GM19351 (cell line): Measurements from ENCODE around the gene OR1J4.
"Not testable (repeated sequence)": the region's sequence is repeated elsewhere in the genome, so short reads cannot be mapped to it uniquely, and the experiment has no call there.

ENCODE experiments used
- ATAC-seq: cut with Tn5 transposase; IDR thresholded peaks from one replicate; pipeline ENCODE4 v1.9.1; 2021; ENCODE audit warnings: mild to moderate bottlenecking, moderate library complexity; ENCODE audit not compliant: unreplicated experiment

Gene OR1J4, protein sequence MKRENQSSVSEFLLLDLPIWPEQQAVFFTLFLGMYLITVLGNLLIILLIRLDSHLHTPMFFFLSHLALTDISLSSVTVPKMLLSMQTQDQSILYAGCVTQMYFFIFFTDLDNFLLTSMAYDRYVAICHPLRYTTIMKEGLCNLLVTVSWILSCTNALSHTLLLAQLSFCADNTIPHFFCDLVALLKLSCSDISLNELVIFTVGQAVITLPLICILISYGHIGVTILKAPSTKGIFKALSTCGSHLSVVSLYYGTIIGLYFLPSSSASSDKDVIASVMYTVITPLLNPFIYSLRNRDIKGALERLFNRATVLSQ

DNA sequence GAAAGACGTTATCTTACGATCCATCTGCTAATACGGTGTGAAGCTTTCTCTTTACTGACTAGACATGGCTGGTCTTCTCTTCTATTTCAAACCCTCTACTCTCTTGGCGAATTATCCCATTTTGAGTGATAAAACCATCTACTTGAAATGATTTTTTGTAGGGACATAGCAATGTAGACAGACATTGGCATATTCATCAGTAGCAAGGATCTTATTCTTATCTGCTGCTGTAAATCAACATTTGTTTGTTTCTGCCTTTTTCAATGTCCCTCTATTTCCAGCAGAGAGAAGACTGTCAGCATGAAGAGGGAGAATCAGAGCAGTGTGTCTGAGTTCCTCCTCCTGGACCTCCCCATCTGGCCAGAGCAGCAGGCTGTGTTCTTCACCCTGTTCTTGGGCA is at the start of gene OR1J4:
TSS of gene OR1J4 (plus strand) at position 301 of the 400 bp plus-strand sequence. CDS start at position 301, 0 bp downstream.
- ATAC-seq = no peak

- no peak for ATAC-seq
Observed at GRCh38 chr9:122474561-122474960, 44.4 kb upstream of the OR1J4 start.

GRCh38 chr9:122475717-122476116 is 43.2 kb upstream of the OR1J4 start:
- no peak for ATAC-seq

DNA sequence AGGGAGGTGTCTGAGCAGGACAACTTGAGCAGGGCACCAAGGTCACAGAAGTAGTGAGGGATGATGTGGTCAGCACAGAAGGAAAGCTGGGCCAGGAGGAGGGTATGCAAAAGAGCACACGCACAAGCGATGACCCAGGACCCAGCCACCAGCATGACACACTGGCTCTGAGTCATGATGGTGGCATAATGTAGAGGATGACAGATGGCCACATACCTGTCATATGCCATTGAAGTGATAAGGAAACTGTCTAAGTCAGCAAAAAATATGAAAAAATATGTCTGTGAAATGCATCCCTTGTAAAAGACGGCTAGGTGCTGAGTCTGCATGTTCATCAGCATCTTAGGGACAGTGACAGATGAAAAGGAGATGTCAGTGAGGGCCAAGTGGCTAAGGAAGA is 41.6 kb upstream of the OR1J4 start:
- no peak for ATAC-seq

DNA sequence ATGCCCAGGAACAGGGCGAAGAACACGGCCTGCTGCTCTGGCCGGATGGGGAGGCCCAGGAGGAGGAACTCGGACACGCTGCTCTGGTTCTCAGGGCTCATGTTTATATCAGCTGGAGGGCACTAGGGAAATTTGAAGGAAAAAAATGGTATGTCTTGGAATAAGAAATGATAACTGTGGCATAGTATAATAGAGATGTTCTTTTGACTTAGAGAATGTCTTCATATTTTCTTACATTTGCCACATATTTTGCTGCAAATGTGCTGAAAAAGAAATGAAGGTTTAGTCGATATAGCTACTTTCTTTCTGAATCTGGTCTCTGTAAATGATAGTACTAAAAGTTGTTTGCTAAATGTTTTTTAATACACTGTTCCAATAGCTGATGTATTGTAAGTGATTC is 41.1 kb upstream of the OR1J4 start, which contains the start of gene OR1J1:
TSS of gene OR1J1 (minus strand) at position 101 of the 400 bp plus-strand sequence. CDS start at position 101, 0 bp downstream.
- no peak for ATAC-seq

DNA sequence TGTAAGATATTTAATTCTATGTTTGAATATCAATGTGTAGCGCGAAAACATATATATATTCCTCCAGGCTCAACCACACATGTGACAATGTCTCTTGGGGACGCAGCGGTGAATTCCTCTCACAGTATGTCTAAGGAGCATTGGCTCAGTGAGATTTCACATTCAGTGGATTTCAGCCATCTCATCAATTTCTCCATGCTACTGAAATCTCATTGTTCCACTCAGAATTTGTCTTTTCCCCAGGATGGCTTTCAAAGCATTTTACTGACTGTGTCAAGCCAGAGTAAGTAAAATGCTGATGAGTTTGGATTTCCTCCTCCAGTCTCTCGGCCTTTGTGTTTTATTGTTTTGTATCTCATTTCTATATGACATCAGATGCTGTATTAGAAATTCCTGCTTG is 39.9 kb upstream of the OR1J4 start:
- ATAC-seq = no peak

DNA sequence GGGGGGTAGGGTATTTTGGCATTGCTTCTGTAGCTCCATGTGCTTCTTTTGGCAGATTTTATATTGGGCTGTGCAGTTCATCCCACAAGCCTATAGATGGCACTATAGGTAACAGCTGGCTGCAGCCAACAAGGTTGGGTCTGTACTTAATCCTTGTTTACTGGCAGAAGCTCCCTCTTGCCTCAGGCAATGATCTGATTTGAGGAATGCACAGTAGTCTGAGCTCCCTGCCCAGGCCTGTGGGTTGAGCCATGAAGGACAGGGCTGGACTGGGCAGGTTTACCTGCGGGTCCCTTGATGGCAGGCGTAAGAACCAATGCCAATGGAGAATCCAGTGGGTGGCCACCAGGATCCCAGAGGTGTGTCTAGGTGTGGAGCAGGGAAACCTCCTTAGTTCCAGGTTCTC is 20.1 kb upstream of the OR1J4 start:
- peak; percentile 79 for ATAC-seq

- ATAC-seq = no peak
Observed at GRCh38 chr9:122506964-122507363, 12.0 kb upstream of the OR1J4 start.

DNA sequence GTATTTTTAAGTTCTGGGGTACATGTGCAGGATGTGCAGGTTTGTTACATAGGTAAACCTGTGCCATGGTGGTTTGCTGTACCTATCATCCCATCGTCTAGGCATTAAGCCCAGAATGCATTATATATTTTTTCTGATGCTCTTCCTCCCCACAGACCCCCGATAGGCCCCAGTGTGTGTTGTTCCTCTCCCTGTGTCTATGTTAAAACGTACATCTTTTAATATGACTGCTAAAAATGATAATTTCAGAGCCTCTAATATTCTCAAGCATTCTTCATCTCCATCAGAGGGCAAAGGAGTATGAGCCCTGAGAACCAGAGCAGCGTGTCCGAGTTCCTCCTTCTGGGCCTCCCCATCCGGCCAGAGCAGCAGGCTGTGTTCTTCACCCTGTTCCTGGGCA is 8.4 kb upstream of the OR1J4 start, which contains the start of gene OR1J2:
TSS of gene OR1J2 (plus strand) at position 301 of the 400 bp plus-strand sequence. CDS start at position 301, 0 bp downstream.
- no peak for ATAC-seq

DNA sequence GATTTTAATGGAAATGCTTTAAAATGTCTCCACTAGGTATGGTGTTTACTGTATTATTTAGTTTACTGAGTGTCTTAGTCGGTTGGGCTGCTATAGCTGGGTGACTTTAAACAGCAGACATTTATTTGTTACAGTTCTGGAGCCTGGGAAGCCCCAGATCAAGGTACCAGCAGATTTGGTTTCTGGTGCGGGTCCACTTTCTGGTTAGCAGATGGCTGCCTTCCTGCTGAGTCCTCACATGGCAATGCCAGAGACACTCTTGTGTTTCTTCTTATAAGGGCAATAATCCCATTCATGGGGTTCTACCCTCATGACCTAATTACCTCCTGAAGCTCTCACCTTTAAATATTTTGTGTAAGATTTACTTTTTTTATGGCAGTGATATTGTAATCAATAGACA is 715 bp upstream of the OR1J4 start:
- no peak for ATAC-seq

GRCh38 chr9:122519376-122519775 is 435 bp downstream of the OR1J4 start:
- ATAC-seq = no peak

- ATAC-seq = no peak
Observed at GRCh38 chr9:122526602-122527001, 7.7 kb downstream of the OR1J4 start.

- no peak for ATAC-seq
Observed at GRCh38 chr9:122527193-122527592, 8.3 kb downstream of the OR1J4 start, which contains the start of gene OR1N1. TSS of gene OR1N1 (minus strand) at chr9:122527293. CDS start at chr9:122527293, 0 bp downstream.

- ATAC-seq = not testable (repeated sequence)
Observed at GRCh38 chr9:122531157-122531556, 12.2 kb downstream of the OR1J4 start.

DNA sequence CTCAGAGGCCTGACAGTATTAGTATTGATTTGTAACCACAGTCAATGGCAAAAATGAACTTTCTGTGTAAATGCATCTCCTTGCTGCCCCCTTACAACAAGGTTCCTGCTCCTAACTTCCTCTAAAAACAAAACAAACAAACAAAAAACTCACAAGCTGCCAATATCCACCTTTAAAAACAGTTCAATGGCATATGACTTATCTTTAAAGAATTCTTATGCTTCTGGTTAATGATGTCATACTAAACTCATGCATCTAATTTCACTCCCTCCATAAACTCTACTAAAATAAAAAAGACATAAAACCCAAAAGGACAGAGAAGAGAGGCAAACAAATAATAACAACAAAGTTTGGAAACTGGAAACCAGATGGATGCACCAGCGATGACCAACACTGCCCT is 17.2 kb downstream of the OR1J4 start:
- no peak for ATAC-seq

GRCh38 chr9:122537066-122537465 is 18.1 kb downstream of the OR1J4 start:
- ATAC-seq = not testable (repeated sequence)

- no peak for ATAC-seq
Observed at GRCh38 chr9:122538757-122539156, 19.8 kb downstream of the OR1J4 start.

DNA sequence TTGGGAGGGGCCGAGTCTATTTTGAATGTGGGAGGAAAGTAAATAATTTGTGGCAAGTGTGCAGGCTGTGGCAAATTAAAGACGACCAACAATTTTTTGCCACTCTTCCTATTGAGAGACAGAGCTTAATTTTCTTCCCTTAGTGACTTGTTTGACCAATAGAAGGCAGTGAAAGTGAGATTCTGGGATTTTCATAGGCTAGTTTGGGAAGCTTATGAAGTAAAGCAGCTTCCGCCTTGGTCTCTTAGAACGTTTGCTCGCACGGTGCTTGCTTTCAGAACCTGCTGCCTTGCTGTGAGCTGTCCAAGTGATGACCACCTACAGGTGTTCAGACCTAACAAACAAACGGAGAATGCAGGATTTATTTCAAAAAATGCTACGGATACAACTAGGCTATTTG is 27.3 kb downstream of the OR1J4 start:
- ATAC-seq = no peak

DNA sequence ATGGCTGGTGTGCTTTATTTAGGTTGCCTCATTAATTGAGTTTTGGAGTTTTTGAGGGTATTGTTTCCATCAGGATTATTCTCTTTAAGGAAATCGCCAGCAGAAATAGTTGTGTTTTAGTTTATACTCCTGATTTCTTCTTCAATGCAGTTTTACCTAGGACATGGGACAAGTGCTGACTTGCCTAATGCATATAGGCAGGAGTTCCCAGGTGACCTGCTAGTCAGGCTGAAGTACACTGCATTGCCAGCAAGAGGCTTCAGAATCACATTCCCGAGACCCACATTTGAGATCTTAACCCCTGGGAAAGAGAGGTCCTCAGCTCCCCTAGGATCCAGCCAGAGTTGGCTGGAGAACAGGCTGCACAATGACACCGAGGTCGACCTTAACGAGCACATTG is 32.4 kb downstream of the OR1J4 start:
- no peak for ATAC-seq

GRCh38 chr9:122552812-122553211 is 33.9 kb downstream of the OR1J4 start, which contains the start of gene OR1N2:
TSS of gene OR1N2 (plus strand) at chr9:122553112. CDS start at chr9:122553212, 100 bp downstream.
- ATAC-seq = no peak

- ATAC-seq = no peak
Observed at GRCh38 chr9:122561446-122561845, 42.5 kb downstream of the OR1J4 start.

DNA sequence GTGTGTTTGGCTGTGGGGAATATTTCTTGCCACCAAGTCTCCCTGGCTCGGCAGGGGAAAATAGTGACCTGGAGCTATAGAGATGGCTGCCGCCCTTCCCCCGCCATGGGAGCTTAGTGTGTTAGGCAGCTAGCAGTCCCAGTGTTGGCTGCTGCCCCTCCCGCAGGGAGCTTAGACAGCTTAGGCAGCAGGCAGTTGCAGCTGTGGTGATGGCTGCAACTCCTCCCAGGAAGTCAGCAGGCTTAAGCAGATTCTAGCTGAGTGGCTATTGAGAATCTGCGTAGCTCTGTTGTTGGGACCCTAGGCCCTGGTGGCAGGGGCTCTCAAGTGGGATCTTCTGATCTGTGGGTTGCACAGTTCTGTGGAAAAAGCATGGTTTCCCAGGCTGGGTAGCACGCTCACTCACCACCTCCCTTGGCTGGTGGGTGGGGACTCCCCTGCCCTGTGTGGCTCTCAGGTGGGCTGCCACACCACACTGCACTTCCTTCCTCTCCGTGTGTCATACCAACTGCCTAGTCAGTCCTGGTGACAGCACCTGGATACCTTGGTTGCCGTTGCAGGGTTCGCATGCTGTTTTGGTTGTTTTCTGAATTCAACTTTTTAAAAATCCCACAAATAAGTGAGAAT is 43.3 kb downstream of the OR1J4 start:
- no peak for ATAC-seq
